Spleen (tissue), 11 donors: ENCODE results near the gene GYPC. TPM values are rescaled to one million over a fixed set of nuclear protein-coding genes. Genes with fewer than 3 reads are reported as not detected.

Experiments used
- DNase-seq: peaks from one replicate; pipeline ENCODE4 v3.0.0-alpha.2; 2020
- H3K27ac ChIP-seq, 8 donors: fragments of 200-600 bp; sonication (generic) in 7 of 8; 1 replicate in 4 of 8; 2 replicates in 4 of 8; pipeline versions ENCODE4 v1.5.0 to v1.8.0; 2016 to 2021; ENCODE audit warnings: inconsistent platforms in 4 of 8, mild to moderate bottlenecking in 4 of 8, moderate library complexity in 1 of 8
- H3K27me3 ChIP-seq, 7 donors: fragments of 200-600 bp; sonication (generic) in 6 of 7; replicated peaks in 1 of 7; 1 replicate in 4 of 7; 2 replicates in 3 of 7; pipeline versions ENCODE4 v1.5.0 to v1.8.0; 2016 to 2021; ENCODE audit warnings: inconsistent platforms in 3 of 7, mild to moderate bottlenecking in 1 of 7
- H3K36me3 ChIP-seq, 6 donors: fragments of 200-600 bp; sonication (generic) in 5 of 6; 1 replicate in 4 of 6; 2 replicates in 2 of 6; pipeline versions ENCODE4 v1.5.0 to v1.8.0; 2016 to 2021; ENCODE audit warnings: inconsistent platforms in 2 of 6
- H3K4me1 ChIP-seq, 6 donors: fragments of 200-600 bp; sonication (generic) in 5 of 6; 1 replicate in 3 of 6; 2 replicates in 3 of 6; pipeline versions ENCODE4 v1.5.0 to v1.8.0; 2016 to 2021; ENCODE audit warnings: inconsistent platforms in 3 of 6
- H3K4me3 ChIP-seq, 8 donors: fragments of 200-600 bp; sonication (generic) in 7 of 8; 1 replicate in 4 of 8; 2 replicates in 4 of 8; pipeline versions ENCODE4 v1.5.0 to v1.8.0; 2016 to 2021; ENCODE audit warnings: inconsistent platforms in 4 of 8, mild to moderate bottlenecking in 4 of 8, moderate library complexity in 2 of 8
- H3K9me3 ChIP-seq, 8 donors: fragments of 200-600 bp; sonication (generic) in 7 of 8; 1 replicate in 4 of 8; 2 replicates in 4 of 8; pipeline versions ENCODE4 v1.5.0 to v1.8.0; 2016 to 2021; ENCODE audit warnings: inconsistent platforms in 4 of 8
- CTCF ChIP-seq, 11 experiments: fragments of 200-600 bp in 7 of 11; fragments of 450-650 bp in 4 of 11; sonication (generic) in 4 of 11; IDR thresholded peaks in 8 of 11; conservative IDR thresholded peaks in 3 of 11; 1 replicate in 7 of 11; 2 replicates in 4 of 11; pipeline versions ENCODE4 v1.4.0 to v1.8.0; 2016 to 2021; ENCODE audit warnings: antibody characterized with exemption in 11 of 11, inconsistent platforms in 4 of 11, mild to moderate bottlenecking in 1 of 11
- POLR2A ChIP-seq, 3 donors: fragments of 450-650 bp; IDR thresholded peaks; one replicate each; pipeline ENCODE4 v1.5.1; 2017; ENCODE audit warnings: antibody characterized with exemption in 3 of 3, mild to moderate bottlenecking in 1 of 3
- POLR2AphosphoS5 ChIP-seq, 3 donors: sonication (generic); formaldehyde crosslinking; IDR thresholded peaks; one replicate each; pipeline ENCODE4 v1.5.1; 2017; ENCODE audit warnings: antibody characterized with exemption in 3 of 3
- WGBS, 5 donors: extraction: QIAGEN DNeasy Blood & Tissue Kit in 3 of 5; methylation state at CpG; one replicate each; pipeline versions ENCODE4 v1.1.5 to v1.1.7; 2013 to 2018; 5-methylcytosine and 5-hydroxymethylcytosine counted together
- intact Hi-C: fragments of 100-400 bp; cut with DNase I; formaldehyde crosslinking; loops from one replicate; pipeline ENCODE4 v1.15.0; 2023; ENCODE audit warnings: low total_unique reads
- polyA plus RNA-seq, 3 donors: library from polyadenylated mRNA; stranded (reverse); fragments of 200-250 nt; gene quantifications; one replicate each; pipeline ENCODE4 v1.2.1, GENCODE V29; 2013
- total RNA-seq, 7 donors: library from RNA; depleted of rRNA in 3 of 7; stranded (reverse); fragments of >200 nt in 3 of 7; fragmentation: NEBNext Ultra II Directional in 4 of 7; extraction: Animal tissue kit (Norgen Biotek cat#: 25700) in 4 of 7; gene quantifications; one replicate each; pipeline versions ENCODE4 v1.1.0 to v1.2.1, GENCODE V29; 2016 to 2021
- donor health status: healthy with polysubstance abuse.
- donor health status: DM: no; HTN: no; CAD: no; lungs with moderate emphysema.
- donor health status: DM: no; HTN: no; CAD: no.
- donor health status: Bipolar disorder and iron deficiency.
- donor health status: healthy.
- donor health status: DM: no; HTN: no; CAD: no.
- donor health status: DM: yes; HTN: yes; CAD: no.

Gene GYPC
- total and polyA plus RNA-seq, 10 donors, result 86.6 to 202 (median 153) TPM

DNA sequence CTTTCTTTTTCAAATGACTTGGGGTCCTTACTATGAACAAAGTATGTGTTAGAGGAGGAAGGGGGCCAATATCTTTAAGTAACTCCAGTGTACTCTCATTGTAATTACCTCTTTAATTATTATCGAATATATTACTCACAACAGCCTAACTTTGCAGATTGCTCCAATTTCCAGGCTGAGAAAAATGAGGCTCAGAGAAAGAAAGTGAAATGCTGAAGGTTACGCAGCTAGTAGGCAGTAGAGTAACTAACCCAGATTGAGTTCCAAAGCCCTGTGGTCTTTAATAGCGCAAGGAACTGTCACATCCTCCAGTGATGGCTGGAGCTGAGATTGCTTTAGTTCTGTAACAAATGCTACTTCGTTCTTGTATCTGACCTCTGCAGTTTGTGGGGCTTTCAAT, 2.2 kb upstream of the GYPC start:
- 78 to 88% (median 84%) methylated on average over 4 of the region's 4 CpGs for WGBS, 5 donors
- H3K27ac ChIP-seq, result peak overlapping the region in 1 of 8 donors; percentile 95
- no peaks in the 10 kb centered on the region for H3K27me3 ChIP-seq
- intact Hi-C loops, result no loop called here
- no peak for DNase-seq
- no peak overlapping the region for H3K4me3 ChIP-seq
- TF ChIP-seq CTCF (IDR thresholded peaks at IDR 0.05 in 8 of 11, conservative IDR thresholded peaks at IDR 0.05 in 3 of 11) (no peak), POLR2A (IDR thresholded peaks at IDR 0.05) (no peak), POLR2AphosphoS5 (IDR thresholded peaks at IDR 0.05) (no peak)
- H3K4me1 ChIP-seq, result peaks cover 19 to 45% (median 33%) of the 10 kb centered on the region in 6 donors
- H3K9me3 ChIP-seq, result peaks cover 0 to 8% (median 0%) of the 10 kb centered on the region in 8 donors
- H3K36me3 ChIP-seq, result no peaks in the 10 kb centered on the region

- 74 to 84% (median 78%) methylated on average over 7 of the region's 7 CpGs for WGBS, 5 donors
- Histone ChIP-seq H3K9me3 (peaks cover 0 to 8% (median 0%) of the 10 kb centered on the region in 8 donors), H3K36me3 (peaks cover 0 to 4% (median under 1%) of the 10 kb centered on the region in 6 donors), H3K4me1 (peaks cover 31 to 58% (median 46%) of the 10 kb centered on the region in 6 donors), H3K4me3 (peak overlapping the region in 2 of 8 donors; percentile 75 to 85), H3K27me3 (no peaks in the 10 kb centered on the region), H3K27ac (peak overlapping the region; percentile 84 to 97 (median 94))
- TF ChIP-seq POLR2AphosphoS5 (IDR thresholded peaks at IDR 0.05) (no peak), POLR2A (IDR thresholded peaks at IDR 0.05) (no peak), CTCF (IDR thresholded peaks at IDR 0.05 in 8 of 11, conservative IDR thresholded peaks at IDR 0.05 in 3 of 11) (no peak)
- intact Hi-C loops, result no loop called here
- DNase-seq, result no peak
These were observed 907 bp upstream of the GYPC start for GRCh38 chr2:126655051-126655450.

- Histone ChIP-seq H3K4me3 (peak overlapping the region; percentile 33 to 86 (median 70)), H3K9me3 (no peaks in the 10 kb centered on the region), H3K4me1 (peaks cover 43 to 73% (median 62%) of the 10 kb centered on the region in 6 donors), H3K36me3 (peaks cover 0 to 9% (median 4%) of the 10 kb centered on the region in 6 donors), H3K27ac (peak overlapping the region; percentile 84 to 97 (median 94)), H3K27me3 (no peaks in the 10 kb centered on the region)
- DNase-seq, result no peak
- intact Hi-C loops, result no loop called here
- 1% methylated on average over 15 to 38 of the region's 38 CpGs for WGBS, 5 donors
- no peak for TF ChIP-seq POLR2A (IDR thresholded peaks at IDR 0.05)
- peak in 2 of 3 donors; percentile 43 to 53 for TF ChIP-seq POLR2AphosphoS5 (IDR thresholded peaks at IDR 0.05)
- TF ChIP-seq CTCF (IDR thresholded peaks at IDR 0.05 in 8 of 11, conservative IDR thresholded peaks at IDR 0.05 in 3 of 11), result no peak
These were observed 631 bp downstream of the GYPC start for GRCh38 chr2:126656431-126657147.

GRCh38 chr2:126657148-126657635, 1.2 kb downstream of the GYPC start:
- WGBS, 5 donors, result 2 to 7% (median 5%) methylated on average over 15 to 16 of the region's 16 CpGs
- peak overlapping the region; percentile 33 to 86 (median 70) for H3K4me3 ChIP-seq
- intact Hi-C loops, result no loop called here
- H3K36me3 ChIP-seq, result peaks cover 0 to 9% (median 4%) of the 10 kb centered on the region in 6 donors
- H3K4me1 ChIP-seq, result peaks cover 49 to 79% (median 68%) of the 10 kb centered on the region in 6 donors
- peak overlapping the region; percentile 84 to 97 (median 94) for H3K27ac ChIP-seq
- no peaks in the 10 kb centered on the region for H3K27me3 ChIP-seq
- DNase-seq, result peak; percentile 88
- no peaks in the 10 kb centered on the region for H3K9me3 ChIP-seq
- TF ChIP-seq CTCF (IDR thresholded peaks at IDR 0.05 in 8 of 11, conservative IDR thresholded peaks at IDR 0.05 in 3 of 11) (no peak), POLR2A (IDR thresholded peaks at IDR 0.05) (peak in 1 of 3 donors; percentile 21), POLR2AphosphoS5 (IDR thresholded peaks at IDR 0.05) (peak; percentile 75 to 94 (median 88))
